ENCODE results near the gene TRAFD1.

Gene TRAFD1

DNA sequence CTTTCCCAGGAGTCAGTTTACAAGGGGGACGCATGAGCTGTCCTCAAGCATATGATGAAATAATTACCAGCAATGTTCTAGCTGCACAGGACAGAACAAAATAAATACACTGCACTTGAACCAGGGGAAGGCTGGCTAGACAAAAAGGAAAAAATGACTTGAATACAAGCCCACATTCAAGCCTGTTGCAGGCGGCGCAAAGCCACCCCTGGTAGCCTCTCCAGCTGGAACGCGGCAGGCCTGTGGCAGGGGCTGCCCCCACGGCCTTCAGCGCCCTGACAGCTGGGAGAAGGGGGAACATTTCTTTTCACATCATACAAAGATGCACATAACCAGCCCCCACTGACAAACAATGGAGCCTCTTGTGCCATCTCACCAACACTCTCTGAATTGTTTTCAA lies 57.1 kb downstream of the TRAFD1 start:
- TF ChIP-seq, protein P1, sequence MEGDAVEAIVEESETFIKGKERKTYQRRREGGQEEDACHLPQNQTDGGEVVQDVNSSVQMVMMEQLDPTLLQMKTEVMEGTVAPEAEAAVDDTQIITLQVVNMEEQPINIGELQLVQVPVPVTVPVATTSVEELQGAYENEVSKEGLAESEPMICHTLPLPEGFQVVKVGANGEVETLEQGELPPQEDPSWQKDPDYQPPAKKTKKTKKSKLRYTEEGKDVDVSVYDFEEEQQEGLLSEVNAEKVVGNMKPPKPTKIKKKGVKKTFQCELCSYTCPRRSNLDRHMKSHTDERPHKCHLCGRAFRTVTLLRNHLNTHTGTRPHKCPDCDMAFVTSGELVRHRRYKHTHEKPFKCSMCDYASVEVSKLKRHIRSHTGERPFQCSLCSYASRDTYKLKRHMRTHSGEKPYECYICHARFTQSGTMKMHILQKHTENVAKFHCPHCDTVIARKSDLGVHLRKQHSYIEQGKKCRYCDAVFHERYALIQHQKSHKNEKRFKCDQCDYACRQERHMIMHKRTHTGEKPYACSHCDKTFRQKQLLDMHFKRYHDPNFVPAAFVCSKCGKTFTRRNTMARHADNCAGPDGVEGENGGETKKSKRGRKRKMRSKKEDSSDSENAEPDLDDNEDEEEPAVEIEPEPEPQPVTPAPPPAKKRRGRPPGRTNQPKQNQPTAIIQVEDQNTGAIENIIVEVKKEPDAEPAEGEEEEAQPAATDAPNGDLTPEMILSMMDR (IDR thresholded peaks at IDR 0.05; ENCODE audit: low read depth, low read length), result no peak
- no peak for TF ChIP-seq POLR2A (IDR thresholded peaks at IDR 0.05; ENCODE audit: extremely low read depth, insufficient read length)
- TF ChIP-seq, protein P2, sequence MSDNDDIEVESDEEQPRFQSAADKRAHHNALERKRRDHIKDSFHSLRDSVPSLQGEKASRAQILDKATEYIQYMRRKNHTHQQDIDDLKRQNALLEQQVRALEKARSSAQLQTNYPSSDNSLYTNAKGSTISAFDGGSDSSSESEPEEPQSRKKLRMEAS (IDR thresholded peaks at IDR 0.05; ENCODE audit: low read depth, low read length), result no peak
- no peak for TF ChIP-seq MYC (IDR thresholded peaks at IDR 0.05; ENCODE audit: low read depth, low read length)
- no peak overlapping the region for H3K4me3 ChIP-seq (ENCODE audit: low read depth, low read length)
- no peak for DNase-seq (ENCODE audit: low read depth)

DNA sequence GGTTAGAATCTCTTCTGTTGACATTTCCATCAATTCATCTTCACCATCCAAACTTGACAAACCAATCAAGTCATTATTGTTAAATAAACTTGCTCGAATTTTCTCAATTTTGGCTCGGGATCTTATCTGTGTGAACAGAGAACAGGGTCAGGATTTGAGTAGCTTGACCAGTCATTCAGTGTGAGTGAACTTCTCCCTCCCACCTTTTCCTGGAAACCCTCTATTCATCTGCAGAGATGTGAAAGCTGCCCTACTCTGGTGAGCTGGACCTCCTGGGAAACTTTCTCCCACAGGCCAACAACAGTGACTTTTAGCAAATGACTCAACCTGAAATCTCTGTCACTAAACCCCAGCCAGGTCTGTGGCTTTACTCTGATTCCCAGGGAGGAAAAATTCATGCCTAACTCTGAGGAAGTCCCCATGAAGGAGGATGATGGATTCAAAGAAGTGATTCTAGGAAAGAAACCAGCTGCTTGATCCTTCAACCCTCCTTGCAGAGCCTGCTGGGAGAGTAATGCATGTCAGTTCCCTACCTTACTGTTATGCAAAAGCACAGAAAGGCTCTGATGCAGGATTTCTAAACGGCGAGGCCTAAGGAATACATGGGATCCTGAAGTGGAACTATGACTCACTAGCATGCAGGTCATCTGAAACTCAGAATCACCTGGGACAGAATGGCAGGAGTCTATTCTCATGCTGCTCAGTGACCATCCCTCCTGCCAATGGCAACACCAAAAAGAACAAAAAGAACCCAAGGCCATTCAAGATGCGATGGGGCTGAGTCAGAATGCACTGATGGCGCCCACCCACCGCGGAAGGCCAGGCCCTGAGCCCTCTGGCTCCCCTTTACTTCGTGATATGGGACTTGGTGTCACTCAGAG lies 58.0 kb downstream of the TRAFD1 start:
- TF ChIP-seq POLR2A (IDR thresholded peaks at IDR 0.05; ENCODE audit: extremely low read depth, insufficient read length) (no peak), MYC (IDR thresholded peaks at IDR 0.05; ENCODE audit: low read depth, low read length) (no peak)
- TF ChIP-seq, protein P2 (IDR thresholded peaks at IDR 0.05; ENCODE audit: low read depth, low read length), result no peak
- TF ChIP-seq, protein P1 (IDR thresholded peaks at IDR 0.05; ENCODE audit: low read depth, low read length), result no peak
- DNase-seq (ENCODE audit: low read depth), result no peak
- no peak overlapping the region for H3K4me3 ChIP-seq (ENCODE audit: low read depth, low read length)

DNA sequence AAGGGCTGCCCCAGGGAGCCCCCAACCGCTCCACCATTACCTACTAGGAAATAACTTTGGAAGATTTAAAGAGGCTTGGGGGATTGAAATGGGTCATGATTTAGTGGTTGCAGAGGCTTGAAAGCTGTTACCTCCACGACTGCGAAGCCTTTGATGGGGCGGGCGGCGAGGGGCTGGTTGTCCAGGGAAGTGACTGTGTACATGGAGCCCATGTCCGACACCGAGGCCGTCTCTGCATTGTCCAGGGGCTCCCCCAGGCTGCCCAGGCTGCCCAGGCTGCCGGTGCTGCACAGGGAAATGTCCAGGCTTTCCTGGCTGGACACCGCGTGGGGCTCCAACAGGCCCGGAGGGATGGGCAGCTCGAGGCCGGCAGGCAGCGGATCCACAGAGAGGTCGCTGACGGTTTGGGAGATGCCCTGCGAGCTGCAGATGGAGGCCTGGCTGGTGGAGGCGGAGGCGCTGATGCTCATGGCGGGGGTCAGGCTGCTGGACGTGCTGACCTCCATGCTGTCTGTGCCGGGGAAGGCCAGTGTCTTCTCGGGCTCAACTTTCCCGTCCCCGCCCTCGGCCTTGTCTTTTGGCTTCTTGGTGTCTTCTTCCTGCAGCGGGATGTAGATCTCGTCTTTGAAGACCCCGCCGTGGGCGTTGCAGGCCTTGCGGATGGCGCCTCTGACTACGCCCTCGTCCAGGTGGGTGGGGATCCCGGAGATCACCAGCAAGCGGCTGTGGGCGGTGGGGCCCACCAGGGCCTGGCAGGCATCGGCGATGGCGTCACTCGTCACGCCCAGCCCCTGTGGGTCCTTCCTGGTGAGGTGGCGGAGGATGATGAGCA lies 58.9 kb downstream of the TRAFD1 start:
- no peak for DNase-seq (ENCODE audit: low read depth)
- H3K4me3 ChIP-seq (ENCODE audit: low read depth, low read length), result no peak overlapping the region
- TF ChIP-seq, protein P2 (IDR thresholded peaks at IDR 0.05; ENCODE audit: low read depth, low read length), result no peak
- TF ChIP-seq, protein P1 (IDR thresholded peaks at IDR 0.05; ENCODE audit: low read depth, low read length), result no peak
- TF ChIP-seq MYC (IDR thresholded peaks at IDR 0.05; ENCODE audit: low read depth, low read length), result no peak
- no peak for TF ChIP-seq POLR2A (IDR thresholded peaks at IDR 0.05; ENCODE audit: extremely low read depth, insufficient read length)

DNA sequence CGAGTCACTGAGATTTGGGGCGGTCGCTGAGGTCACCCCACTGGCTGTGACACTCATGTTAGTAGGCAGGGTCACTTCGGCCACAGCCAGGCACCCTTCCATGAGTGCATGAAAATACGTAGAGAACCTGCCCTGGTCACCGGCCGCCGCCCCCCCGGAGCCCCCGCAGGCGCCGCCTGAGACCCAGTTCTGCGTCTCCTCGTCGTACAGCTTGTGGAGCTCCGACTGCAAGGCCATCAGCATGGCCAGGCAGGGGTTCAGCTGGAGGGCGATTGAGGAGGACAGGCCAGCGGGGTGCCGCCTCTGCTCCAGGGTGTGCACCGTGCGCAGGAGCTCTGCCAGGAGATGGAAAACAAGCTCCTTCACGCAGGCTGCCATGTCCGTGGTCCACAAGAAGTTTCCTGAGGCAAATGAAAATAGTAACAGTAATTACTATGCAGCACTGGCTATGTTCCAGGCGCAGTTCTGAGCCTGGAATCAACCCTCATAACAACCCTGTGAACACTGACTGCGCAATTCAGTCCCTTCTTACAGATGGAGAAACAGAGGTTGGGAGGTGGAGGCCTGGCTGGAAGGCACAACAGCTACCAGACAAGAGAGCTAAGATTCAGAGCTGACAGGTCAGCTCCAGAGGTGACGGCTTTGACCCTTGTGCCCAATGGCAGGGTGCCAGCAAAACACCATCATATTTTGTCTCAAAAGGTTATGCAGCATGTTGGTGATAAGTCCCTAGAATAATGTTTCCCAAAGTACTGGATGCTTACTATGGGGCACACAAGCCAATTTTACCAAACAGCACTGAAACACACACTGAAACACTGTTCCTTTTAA lies 59.9 kb downstream of the TRAFD1 start:
- H3K4me3 ChIP-seq (ENCODE audit: low read depth, low read length), result no peak overlapping the region
- no peak for DNase-seq (ENCODE audit: low read depth)
- TF ChIP-seq POLR2A (IDR thresholded peaks at IDR 0.05; ENCODE audit: extremely low read depth, insufficient read length) (no peak), MYC (IDR thresholded peaks at IDR 0.05; ENCODE audit: low read depth, low read length) (no peak)
- TF ChIP-seq, protein P2 (IDR thresholded peaks at IDR 0.05; ENCODE audit: low read depth, low read length), result no peak
- TF ChIP-seq, protein P1 (IDR thresholded peaks at IDR 0.05; ENCODE audit: low read depth, low read length), result no peak

DNA sequence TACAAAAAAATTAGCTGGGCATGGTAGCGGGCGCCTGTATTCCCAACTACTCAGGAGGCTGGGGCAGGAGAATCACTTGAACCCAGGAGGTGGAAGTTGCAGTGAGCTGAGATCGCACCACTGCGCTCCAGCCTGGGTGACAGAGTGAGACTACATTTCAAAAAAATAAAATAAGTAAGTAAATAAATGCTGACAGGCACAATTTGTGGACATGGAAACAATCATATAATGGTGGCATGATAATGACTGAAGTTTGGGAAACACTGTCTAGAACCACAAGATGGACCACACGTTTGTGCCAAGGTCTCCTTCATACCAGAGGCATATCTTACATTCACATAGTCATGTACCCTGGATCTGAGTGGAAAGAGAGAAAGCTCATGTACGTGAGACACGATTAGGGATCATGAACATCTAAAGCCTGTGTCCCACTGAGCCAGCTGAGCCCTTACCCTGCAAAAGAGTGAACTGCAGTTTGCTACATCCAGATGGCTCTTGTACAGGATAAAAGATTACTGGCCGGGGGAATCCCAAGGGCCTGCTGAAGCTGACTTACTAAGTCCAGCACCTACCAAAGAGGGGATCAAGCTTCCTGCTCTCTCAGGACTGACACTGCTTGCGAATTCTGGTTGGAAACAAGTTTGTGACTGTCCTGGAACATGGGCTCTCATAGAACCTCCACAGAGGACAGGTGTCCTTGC lies 62.9 kb downstream of the TRAFD1 start:
- no peak for DNase-seq (ENCODE audit: low read depth)
- TF ChIP-seq, protein P1 (IDR thresholded peaks at IDR 0.05; ENCODE audit: low read depth, low read length), result no peak
- TF ChIP-seq POLR2A (IDR thresholded peaks at IDR 0.05; ENCODE audit: extremely low read depth, insufficient read length), result no peak
- no peak for TF ChIP-seq MYC (IDR thresholded peaks at IDR 0.05; ENCODE audit: low read depth, low read length)
- TF ChIP-seq, protein P2 (IDR thresholded peaks at IDR 0.05; ENCODE audit: low read depth, low read length), result no peak
- H3K4me3 ChIP-seq (ENCODE audit: low read depth, low read length), result no peak overlapping the region
